HFFc6 (cell line): ENCODE results near the gene LCN10. TPM values are rescaled to one million over a fixed set of nuclear protein-coding genes. Genes with fewer than 3 reads are reported as not detected.
"Not testable (repeated sequence)": the region's sequence is repeated elsewhere in the genome, so short reads cannot be mapped to it uniquely, and the experiment has no call there.

Experiments
- DNase-seq: peaks from one replicate; pipeline ENCODE4 v3.0.0-alpha.2; 2018
- H3K27ac Mint-ChIP-seq: 2 replicates; pipeline ENCODE4 v1.8.0; 2020; ENCODE audit warnings: mild to moderate bottlenecking, mixed read lengths
- H3K27me3 Mint-ChIP-seq: 2 replicates; pipeline ENCODE4 v1.8.0; 2021; ENCODE audit warnings: mild to moderate bottlenecking, moderate library complexity, mixed read lengths; ENCODE audit not compliant: insufficient read depth
- H3K36me3 Mint-ChIP-seq: 2 replicates; pipeline ENCODE4 v1.8.0; 2021; ENCODE audit warnings: low read depth, mixed read lengths
- H3K4me1 Mint-ChIP-seq: 2 replicates; pipeline ENCODE4 v1.8.0; 2020; ENCODE audit warnings: low read depth, mixed read lengths
- H3K4me3 Mint-ChIP-seq: 2 replicates; pipeline ENCODE4 v1.8.0; 2020; ENCODE audit warnings: mild to moderate bottlenecking, moderate library complexity, mixed read lengths
- H3K9me3 Mint-ChIP-seq: 2 replicates; pipeline ENCODE4 v1.8.0; 2020; ENCODE audit warnings: mild to moderate bottlenecking, mixed read lengths
- CTCF ChIP-seq: fragments of 200-600 bp; sonication (generic); IDR thresholded peaks from 2 replicates; pipeline ENCODE4 v1.5.0; 2021; ENCODE audit warnings: antibody characterized with exemption, mild to moderate bottlenecking
- total RNA-seq, 6 experiments: library from RNA; stranded (reverse); fragmentation: NEBNext Ultra II Directional; extraction: Animal tissue kit (Norgen Biotek cat#: 25700); gene quantifications; 2 replicates in 1 of 6; 3 replicates in 5 of 6; pipeline ENCODE4 v1.2.3, GENCODE V29; 2021

Gene LCN10
- total RNA-seq, 6 experiments from 2014 or later = not detected

- peaks cover 15% of the 10 kb centered on the region for H3K36me3 Mint-ChIP-seq
- H3K4me3 Mint-ChIP-seq = no peak overlapping the region
- TF ChIP-seq CTCF = no peak
- peaks cover 16% of the 10 kb centered on the region for H3K9me3 Mint-ChIP-seq
- peaks cover 36% of the 10 kb centered on the region for H3K27me3 Mint-ChIP-seq
- H3K4me1 Mint-ChIP-seq = peaks cover 6% of the 10 kb centered on the region; the same call in 1 of the 2 replicates
- H3K27ac Mint-ChIP-seq = no peak overlapping the region
- DNase-seq = no peak
These were observed 31.8 kb upstream of the LCN10 start for GRCh38 chr9:136774416-136775045.

GRCh38 chr9:136773386-136774044, 30.8 kb upstream of the LCN10 start:
- no peak for TF ChIP-seq CTCF
- H3K4me1 Mint-ChIP-seq = peaks cover 6% of the 10 kb centered on the region; the same call in 1 of the 2 replicates
- H3K4me3 Mint-ChIP-seq = no peak overlapping the region
- peaks cover 9% of the 10 kb centered on the region for H3K36me3 Mint-ChIP-seq
- peaks cover 11% of the 10 kb centered on the region for H3K9me3 Mint-ChIP-seq
- peaks cover 25% of the 10 kb centered on the region for H3K27me3 Mint-ChIP-seq
- no peak for DNase-seq
- H3K27ac Mint-ChIP-seq = no peak overlapping the region

- Mint-ChIP-seq H3K4me3 (no peak overlapping the region), H3K27ac (no peak overlapping the region), H3K4me1 (peaks cover 3% of the 10 kb centered on the region; the same call in 1 of the 2 replicates), H3K9me3 (peaks cover 11% of the 10 kb centered on the region), H3K36me3 (peaks cover 9% of the 10 kb centered on the region), H3K27me3 (peaks cover 14% of the 10 kb centered on the region)
- no peak for TF ChIP-seq CTCF
- no peak for DNase-seq
These were observed 29.2 kb upstream of the LCN10 start for GRCh38 chr9:136771907-136772415.

DNA sequence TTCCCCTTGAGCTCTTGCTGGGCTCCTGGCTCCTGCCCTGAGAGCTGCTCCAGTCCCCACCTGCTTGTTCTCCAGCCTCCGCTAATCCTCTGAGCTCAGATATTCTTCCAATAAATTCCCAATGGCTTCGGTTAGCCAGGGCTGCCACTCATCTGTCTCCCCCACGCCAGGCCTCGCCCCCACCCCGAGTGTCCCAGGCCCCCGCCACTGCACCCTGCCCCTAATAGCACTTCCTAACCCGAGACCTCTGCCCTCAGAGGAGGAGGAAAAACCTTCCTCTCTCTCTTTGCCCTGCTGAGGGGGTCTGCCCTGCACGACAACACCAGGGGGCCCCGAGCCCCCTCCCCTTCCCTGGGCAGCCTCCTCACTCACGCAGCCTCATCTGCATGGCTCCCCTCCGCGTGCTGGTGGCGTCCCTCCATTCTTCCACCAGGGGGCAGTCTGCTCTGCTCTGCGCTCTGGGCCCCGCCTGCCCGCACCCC, 27.0 kb upstream of the LCN10 start:
- H3K36me3 Mint-ChIP-seq = peaks cover 9% of the 10 kb centered on the region
- no peak overlapping the region for H3K4me3 Mint-ChIP-seq
- H3K9me3 Mint-ChIP-seq = peaks cover 11% of the 10 kb centered on the region
- no peak for DNase-seq
- no peaks in the 10 kb centered on the region for H3K4me1 Mint-ChIP-seq
- TF ChIP-seq CTCF = peak; percentile 59; the same call in 1 of the 2 replicates
- no peak overlapping the region for H3K27ac Mint-ChIP-seq
- H3K27me3 Mint-ChIP-seq = peaks cover 11% of the 10 kb centered on the region

DNA sequence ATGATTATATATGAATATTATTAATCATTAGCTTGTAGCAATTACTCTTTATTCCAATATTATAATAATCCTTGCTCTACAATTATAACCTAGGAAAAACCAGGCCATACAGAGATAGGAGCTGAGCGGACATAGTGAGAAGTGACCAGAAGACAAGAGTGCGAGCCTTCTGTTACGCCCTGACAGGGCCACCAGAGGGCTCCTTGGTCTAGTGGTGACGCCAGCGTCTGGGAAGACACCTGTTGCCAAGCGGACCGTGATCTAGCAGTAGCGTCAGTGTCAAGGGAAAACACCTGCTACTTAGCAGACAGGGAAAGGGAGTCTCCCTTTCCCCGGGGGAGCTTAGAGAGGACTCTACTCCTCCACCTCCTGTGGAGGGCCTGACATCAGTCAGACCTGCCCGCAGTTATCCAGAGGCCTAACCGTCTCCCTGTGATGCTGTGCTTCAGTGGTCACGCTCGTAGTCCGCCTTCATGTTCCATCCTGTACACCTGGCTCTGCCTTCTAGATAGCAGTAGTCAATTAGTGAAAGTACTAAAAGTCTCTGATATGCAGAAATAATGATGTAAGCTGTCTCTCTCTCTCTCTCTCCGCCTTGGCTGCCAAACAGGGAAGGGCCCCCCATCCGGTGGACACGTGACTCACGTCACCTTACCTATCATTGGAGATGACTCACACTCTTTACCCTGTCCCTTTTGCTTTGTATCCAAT, 23.8 kb upstream of the LCN10 start:
- not testable (repeated sequence) for H3K36me3 Mint-ChIP-seq, H3K4me1 Mint-ChIP-seq, H3K27ac Mint-ChIP-seq, H3K4me3 Mint-ChIP-seq, H3K9me3 Mint-ChIP-seq
- peak; percentile 68 for TF ChIP-seq CTCF
- H3K27me3 Mint-ChIP-seq = peaks cover 11% of the 10 kb centered on the region
- DNase-seq = peak; percentile 37

DNA sequence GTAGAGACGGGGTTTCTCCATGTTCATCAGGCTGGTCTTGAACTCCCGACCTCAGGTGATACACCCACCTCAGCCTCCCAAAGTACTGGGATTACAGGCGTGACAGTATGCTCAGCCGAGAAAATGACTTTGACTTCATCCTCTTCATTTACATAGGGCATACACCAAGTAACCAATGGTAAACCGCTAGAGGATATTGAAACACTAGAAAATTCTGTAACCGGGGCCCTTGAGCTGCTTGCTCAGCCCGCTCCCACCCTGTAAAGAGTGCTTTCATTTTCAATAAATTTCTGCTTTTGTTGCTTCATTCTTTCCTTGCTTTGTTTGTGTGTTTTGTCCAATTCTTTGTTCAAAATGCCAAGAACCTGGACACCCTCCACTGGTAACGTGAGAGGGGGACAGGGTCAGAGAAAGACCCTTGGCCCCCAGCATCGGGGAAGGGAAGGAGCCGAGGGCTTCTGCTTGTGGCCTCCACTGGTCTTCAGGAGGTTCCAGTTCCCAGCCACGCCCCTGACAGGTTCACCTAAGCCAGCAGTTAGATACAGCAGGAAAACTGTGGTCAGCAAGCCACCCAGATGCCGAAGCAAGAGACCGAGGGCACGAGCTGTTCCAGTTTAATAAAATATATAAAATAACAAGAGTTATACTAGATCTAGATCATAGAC, 23.1 kb upstream of the LCN10 start:
- H3K27me3 Mint-ChIP-seq, H3K4me1 Mint-ChIP-seq, H3K9me3 Mint-ChIP-seq, H3K4me3 Mint-ChIP-seq, H3K36me3 Mint-ChIP-seq, DNase-seq, H3K27ac Mint-ChIP-seq: not testable (repeated sequence)
